Neural cell (in vitro differentiated cells): ENCODE measurements around the gene ENTPD1.
"Not testable (repeated sequence)": the region's sequence is repeated elsewhere in the genome, so short reads cannot be mapped to it uniquely, and the experiment has no call there.

ENCODE experiments used
- CTCF ChIP-seq: fragments of 450-650 bp; IDR thresholded peaks from 2 replicates; pipeline ENCODE4 v1.5.1; 2014; ENCODE audit warnings: antibody characterized with exemption, mild to moderate bottlenecking, moderate library complexity; ENCODE audit not compliant: poor library complexity, severe bottlenecking
- EP300 ChIP-seq: fragments of 450-650 bp; conservative IDR thresholded peaks from 2 replicates; pipeline ENCODE4 v1.6.1; 2014; ENCODE audit warnings: antibody characterized with exemption, mild to moderate bottlenecking, moderate library complexity; ENCODE audit not compliant: poor library complexity, severe bottlenecking
- POLR2AphosphoS5 ChIP-seq: IDR thresholded peaks from 2 replicates; pipeline ENCODE4 v1.6.1; 2012
- RAD21 ChIP-seq: fragments of 450-650 bp; conservative IDR thresholded peaks from 2 replicates; pipeline ENCODE4 v1.6.1; 2014; ENCODE audit warnings: antibody characterized with exemption, mild to moderate bottlenecking, moderate library complexity
- SMC3 ChIP-seq: fragments of 450-650 bp; conservative IDR thresholded peaks from 2 replicates; pipeline ENCODE4 v1.6.1; 2014; ENCODE audit warnings: antibody characterized with exemption, mild to moderate bottlenecking, moderate library complexity; ENCODE audit not compliant: poor library complexity
- TAF1 ChIP-seq: IDR thresholded peaks from 2 replicates; pipeline ENCODE4 v1.6.1; 2012; ENCODE audit warnings: low read depth

DNA sequence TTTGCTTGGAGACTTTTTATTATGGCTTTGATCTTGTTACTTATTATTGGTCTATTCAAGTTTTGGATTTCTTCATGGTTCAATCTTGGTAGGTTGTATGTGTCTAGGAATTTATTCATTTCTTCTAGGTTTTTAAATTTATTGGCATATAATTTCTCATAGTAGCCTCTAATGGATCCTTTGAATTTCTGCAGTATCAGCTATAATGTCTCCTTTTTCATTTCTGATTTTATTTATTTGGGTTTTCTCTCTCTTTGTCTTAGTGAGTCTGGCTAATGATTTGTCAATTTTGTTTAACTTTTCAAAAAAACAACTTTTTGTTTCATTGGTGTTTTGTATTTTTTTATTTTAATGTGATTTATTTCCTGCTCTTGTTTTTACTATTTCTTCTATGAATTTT lies 160.1 kb downstream of the ENTPD1 start:
- TF ChIP-seq CTCF, EP300, POLR2AphosphoS5, RAD21, TAF1, SMC3: not testable (repeated sequence)
